ENCODE results near the gene RSRC1. TPM values are rescaled to one million over a fixed set of nuclear protein-coding genes. Genes with fewer than 3 reads are reported as not detected.

The RSRC1 gene
- total RNA-seq, 5 donors from 2014 or later (not counting 1 experiment from before 2014, with no cell fraction given) = 29.9 to 35.0 (median 31.1) TPM

GRCh38 chr3:158430968-158431367 is 321.1 kb downstream of the RSRC1 start:
- Mint-ChIP-seq H3K4me1 (no peaks in the 10 kb centered on the region), H3K4me3 (no peak overlapping the region), H3K27me3 (no peaks in the 10 kb centered on the region), H3K27ac (no peak overlapping the region), H3K36me3 (peaks cover 3% of the 10 kb centered on the region), H3K9me3 (no peaks in the 10 kb centered on the region)
- Histone ChIP-seq H3K27me3 (replicated peaks in 1 of 2; ENCODE audit: control insufficient read depth in 2 of 2, extremely low read depth in 1 of 2, insufficient read depth in 2 of 2, low read length in 1 of 2) (no peaks in the 10 kb centered on the region), H3K27ac (ENCODE audit: low read length) (no peak overlapping the region), H3K9me3 (no peaks in the 10 kb centered on the region), H3K4me3 (ENCODE audit: control insufficient read depth in 1 of 2, extremely low read depth in 1 of 2, low read length in 1 of 2) (no peak overlapping the region), H3K36me3 (ENCODE audit: control insufficient read depth in 2 of 2, extremely low read depth in 1 of 2, insufficient read depth in 1 of 2, low read length in 1 of 2) (no peaks in the 10 kb centered on the region), H3K4me1 (ENCODE audit: control insufficient read depth in 1 of 2, extremely low read depth in 1 of 2, insufficient read depth in 2 of 2, low read length in 2 of 2) (no peaks in the 10 kb centered on the region)
- ChIA-PET POLR2A (no interaction called here), CTCF (no interaction called here)
- DNase-seq (no peak), ATAC-seq (replicated peaks in 1 of 4) (no peak)

GRCh38 chr3:158431829-158432228 is 321.9 kb downstream of the RSRC1 start:
- no peak for DNase-seq
- POLR2A ChIA-PET = no interaction called here
- WGBS (ENCODE audit: insufficient coverage) = 100% methylated on average over 2 of the region's 3 CpGs
- no peak overlapping the region for H3K27ac ChIP-seq (ENCODE audit: low read length)
- Mint-ChIP-seq H3K27ac (no peak overlapping the region), H3K27me3 (no peaks in the 10 kb centered on the region), H3K4me3 (no peak overlapping the region), H3K4me1 (no peaks in the 10 kb centered on the region), H3K36me3 (peaks cover 3% of the 10 kb centered on the region), H3K9me3 (no peaks in the 10 kb centered on the region)
- H3K4me3 ChIP-seq (ENCODE audit: control insufficient read depth in 1 of 2, extremely low read depth in 1 of 2, low read length in 1 of 2) = no peak overlapping the region
- no peaks in the 10 kb centered on the region for H3K36me3 ChIP-seq (ENCODE audit: control insufficient read depth in 2 of 2, extremely low read depth in 1 of 2, insufficient read depth in 1 of 2, low read length in 1 of 2)
- H3K4me1 ChIP-seq (ENCODE audit: control insufficient read depth in 1 of 2, extremely low read depth in 1 of 2, insufficient read depth in 2 of 2, low read length in 2 of 2) = no peaks in the 10 kb centered on the region
- H3K27me3 ChIP-seq (replicated peaks in 1 of 2; ENCODE audit: control insufficient read depth in 2 of 2, extremely low read depth in 1 of 2, insufficient read depth in 2 of 2, low read length in 1 of 2) = no peaks in the 10 kb centered on the region
- CTCF ChIA-PET = interaction anchor here in 1 of 2 donors (0.6 kb wide), 1 partner anchor 814 kb away, joined by 6 read pairs; no protein-coding TSS in a partner anchor
- no peak for ATAC-seq (replicated peaks in 1 of 4)
- H3K9me3 ChIP-seq = no peaks in the 10 kb centered on the region

- Mint-ChIP-seq H3K27me3 (no peaks in the 10 kb centered on the region), H3K27ac (no peak overlapping the region), H3K36me3 (peaks cover 7% of the 10 kb centered on the region), H3K9me3 (no peaks in the 10 kb centered on the region), H3K4me1 (no peaks in the 10 kb centered on the region), H3K4me3 (no peak overlapping the region)
- CTCF ChIA-PET = interaction anchor here (0.6 to 1.8 kb wide), 8 partner anchors 55 to 829 kb away, joined by 3 to 10 read pairs (median 6); no protein-coding TSS in a partner anchor
- no CpG with 5 or more reads among the region's 4 CpGs for WGBS (ENCODE audit: insufficient coverage)
- DNase-seq = peak in 17 of 35 experiments; percentile 0 to 50 (median 3)
- Histone ChIP-seq H3K27me3 (replicated peaks in 1 of 2; ENCODE audit: control insufficient read depth in 2 of 2, extremely low read depth in 1 of 2, insufficient read depth in 2 of 2, low read length in 1 of 2) (no peaks in the 10 kb centered on the region), H3K27ac (ENCODE audit: low read length) (no peak overlapping the region), H3K36me3 (ENCODE audit: control insufficient read depth in 2 of 2, extremely low read depth in 1 of 2, insufficient read depth in 1 of 2, low read length in 1 of 2) (no peaks in the 10 kb centered on the region), H3K4me1 (ENCODE audit: control insufficient read depth in 1 of 2, extremely low read depth in 1 of 2, insufficient read depth in 2 of 2, low read length in 2 of 2) (no peaks in the 10 kb centered on the region), H3K9me3 (no peaks in the 10 kb centered on the region), H3K4me3 (ENCODE audit: control insufficient read depth in 1 of 2, extremely low read depth in 1 of 2, low read length in 1 of 2) (no peak overlapping the region)
- ATAC-seq (replicated peaks in 1 of 4) = no peak
- POLR2A ChIA-PET = no interaction called here
Measured at GRCh38 chr3:158434412-158435038, 324.6 kb downstream of the RSRC1 start.

- Mint-ChIP-seq H3K27me3 (no peaks in the 10 kb centered on the region), H3K9me3 (peaks cover 0 to 6% (median 3%) of the 10 kb centered on the region in 3 donors), H3K4me3 (no peak overlapping the region), H3K4me1 (no peaks in the 10 kb centered on the region), H3K27ac (no peak overlapping the region), H3K36me3 (peaks cover 17% of the 10 kb centered on the region)
- no peaks in the 10 kb centered on the region for H3K36me3 ChIP-seq (ENCODE audit: control insufficient read depth in 2 of 2, extremely low read depth in 1 of 2, insufficient read depth in 1 of 2, low read length in 1 of 2)
- ATAC-seq (replicated peaks in 1 of 4) = no peak
- DNase-seq = no peak
- ChIA-PET POLR2A (interaction anchor here in 1 of 2 donors (0.6 kb wide), 1 partner anchor 776 kb away, joined by 3 read pairs; no protein-coding TSS in a partner anchor), CTCF (no interaction called here)
- no CpG with 5 or more reads among the region's 1 CpG for WGBS (ENCODE audit: insufficient coverage)
- no peak overlapping the region for H3K27ac ChIP-seq (ENCODE audit: low read length)
- no peak overlapping the region for H3K4me3 ChIP-seq (ENCODE audit: control insufficient read depth in 1 of 2, extremely low read depth in 1 of 2, low read length in 1 of 2)
- H3K4me1 ChIP-seq (ENCODE audit: control insufficient read depth in 1 of 2, extremely low read depth in 1 of 2, insufficient read depth in 2 of 2, low read length in 2 of 2) = no peaks in the 10 kb centered on the region
- H3K27me3 ChIP-seq (replicated peaks in 1 of 2; ENCODE audit: control insufficient read depth in 2 of 2, extremely low read depth in 1 of 2, insufficient read depth in 2 of 2, low read length in 1 of 2) = no peaks in the 10 kb centered on the region
- no peaks in the 10 kb centered on the region for H3K9me3 ChIP-seq
Measured at GRCh38 chr3:158443632-158444031, 333.7 kb downstream of the RSRC1 start.

GRCh38 chr3:158447408-158447807 is 337.5 kb downstream of the RSRC1 start:
- no peaks in the 10 kb centered on the region for H3K4me1 Mint-ChIP-seq
- H3K27ac ChIP-seq (ENCODE audit: low read length) = no peak overlapping the region
- no peaks in the 10 kb centered on the region for H3K9me3 ChIP-seq
- H3K36me3 ChIP-seq (ENCODE audit: control insufficient read depth in 2 of 2, extremely low read depth in 1 of 2, insufficient read depth in 1 of 2, low read length in 1 of 2) = no peaks in the 10 kb centered on the region
- no peak overlapping the region for H3K4me3 ChIP-seq (ENCODE audit: control insufficient read depth in 1 of 2, extremely low read depth in 1 of 2, low read length in 1 of 2)
- ATAC-seq (replicated peaks in 1 of 4) (no peak), DNase-seq (no peak)
- no peak overlapping the region for H3K4me3 Mint-ChIP-seq
- POLR2A ChIA-PET = no interaction called here
- CTCF ChIA-PET = no interaction called here
- H3K9me3 Mint-ChIP-seq = peaks cover 0 to 6% (median 3%) of the 10 kb centered on the region in 3 donors
- H3K4me1 ChIP-seq (ENCODE audit: control insufficient read depth in 1 of 2, extremely low read depth in 1 of 2, insufficient read depth in 2 of 2, low read length in 2 of 2) = no peaks in the 10 kb centered on the region
- no peak overlapping the region for H3K27ac Mint-ChIP-seq
- peaks cover 13% of the 10 kb centered on the region for H3K36me3 Mint-ChIP-seq
- H3K27me3 Mint-ChIP-seq = no peaks in the 10 kb centered on the region
- H3K27me3 ChIP-seq (replicated peaks in 1 of 2; ENCODE audit: control insufficient read depth in 2 of 2, extremely low read depth in 1 of 2, insufficient read depth in 2 of 2, low read length in 1 of 2) = no peaks in the 10 kb centered on the region

- Mint-ChIP-seq H3K4me3 (no peak overlapping the region), H3K27me3 (no peaks in the 10 kb centered on the region), H3K4me1 (no peaks in the 10 kb centered on the region), H3K36me3 (peaks cover 14% of the 10 kb centered on the region), H3K27ac (no peak overlapping the region), H3K9me3 (no peaks in the 10 kb centered on the region)
- Histone ChIP-seq H3K36me3 (ENCODE audit: control insufficient read depth in 2 of 2, extremely low read depth in 1 of 2, insufficient read depth in 1 of 2, low read length in 1 of 2) (no peaks in the 10 kb centered on the region), H3K4me1 (ENCODE audit: control insufficient read depth in 1 of 2, extremely low read depth in 1 of 2, insufficient read depth in 2 of 2, low read length in 2 of 2) (no peaks in the 10 kb centered on the region), H3K9me3 (no peaks in the 10 kb centered on the region), H3K27me3 (replicated peaks in 1 of 2; ENCODE audit: control insufficient read depth in 2 of 2, extremely low read depth in 1 of 2, insufficient read depth in 2 of 2, low read length in 1 of 2) (no peaks in the 10 kb centered on the region), H3K27ac (ENCODE audit: low read length) (no peak overlapping the region), H3K4me3 (ENCODE audit: control insufficient read depth in 1 of 2, extremely low read depth in 1 of 2, low read length in 1 of 2) (no peak overlapping the region)
- no peak for ATAC-seq (replicated peaks in 1 of 4)
- no peak for DNase-seq
- POLR2A ChIA-PET = no interaction called here
- CTCF ChIA-PET = no interaction called here
- 80% methylated on average over 1 of the region's 1 CpG for WGBS (ENCODE audit: insufficient coverage)
Measured at GRCh38 chr3:158451405-158452055, 341.6 kb downstream of the RSRC1 start.

All from T-cell (primary cell).